SK-N-MC (cell line): ENCODE results near the gene MEA1.

Experiments
- EZH2 ChIP-seq: fragments of 200-600 bp; sonication (generic); IDR thresholded peaks from one replicate; pipeline ENCODE4 v1.6.1; 2017; ENCODE audit warnings: antibody characterized with exemption
- FOXP2 ChIP-seq: optimal IDR thresholded peaks from 2 replicates; pipeline ENCODE3; 2011; ENCODE audit warnings: mild to moderate bottlenecking, moderate library complexity; ENCODE audit not compliant: insufficient read depth; ENCODE audit errors: extremely low read length, control extremely low read depth
- POLR2AphosphoS5 ChIP-seq: IDR thresholded peaks from 2 replicates; pipeline ENCODE4 v1.6.1; 2012; ENCODE audit warnings: mild to moderate bottlenecking, low read depth, low read length, borderline replicate concordance

- TF ChIP-seq POLR2AphosphoS5: no peak
- TF ChIP-seq EZH2: no peak
- no peak for TF ChIP-seq FOXP2
Observed at GRCh38 chr6:42978487-42978838, 35.3 kb downstream of the MEA1 start.
